CD4-positive, alpha-beta T cell (primary cell): Measurements from ENCODE around the gene MSX1. TPM values are rescaled to one million over a fixed set of nuclear protein-coding genes. Genes with fewer than 3 reads are reported as not detected.

ENCODE experiments used
- ATAC-seq: fragments of 200-7000 bp; cut with Tn5 transposase; one replicate; pipeline ENCODE4 v1.10.0; 2022; ENCODE audit warnings: mild to moderate bottlenecking; ENCODE audit not compliant: poor library complexity
- CTCF ChIA-PET: fragments of 350-600 bp; sonication (Branson Sonifier 250); formaldehyde crosslinking; loops from one replicate; lab custom pipeline; 2021; ENCODE audit warnings: antibody characterized with exemption, inconsistent platforms; lab: Charles Lee
- POLR2A ChIA-PET: fragments of 350-600 bp; sonication (Branson Sonifier 250); formaldehyde crosslinking; loops from one replicate; lab custom pipeline; 2021; ENCODE audit warnings: antibody characterized with exemption, inconsistent platforms; lab: Charles Lee
- DNase-seq, 14 experiments: peaks; one replicate each; pipeline ENCODE4 v3.0.0-alpha.2; 2013 to 2020; ENCODE audit warnings: mixed read lengths in 2 of 14
- H3K27ac ChIP-seq, 2 donors: one replicate each; pipeline versions ENCODE4 v1.5.1 to v1.7.0; 2013; ENCODE audit warnings: low read length in 2 of 2, low read depth in 1 of 2, mild to moderate bottlenecking in 1 of 2
- H3K27me3 ChIP-seq, 2 experiments: 1 replicate in 1 of 2; 2 replicates in 1 of 2; pipeline versions ENCODE4 v1.6.1 to v1.7.0; 2013; ENCODE audit warnings: low read length in 2 of 2, control low read depth in 1 of 2, mild to moderate bottlenecking in 1 of 2, moderate library complexity in 1 of 2; ENCODE audit not compliant: insufficient read depth in 2 of 2, control insufficient read depth in 1 of 2
- H3K36me3 ChIP-seq: one replicate; pipeline ENCODE4 v1.6.1; 2013; ENCODE audit warnings: low read length, control low read depth; ENCODE audit not compliant: insufficient read depth
- H3K4me1 ChIP-seq: one replicate; pipeline ENCODE4 v1.6.1; 2013; ENCODE audit warnings: low read length, control low read depth; ENCODE audit not compliant: insufficient read depth
- H3K4me3 ChIP-seq: one replicate; pipeline ENCODE4 v1.5.1; 2013; ENCODE audit warnings: mild to moderate bottlenecking, low read length, moderate library complexity
- H3K9me3 ChIP-seq, 2 experiments: 1 replicate in 1 of 2; 2 replicates in 1 of 2; pipeline versions ENCODE4 v1.6.1 to v1.7.0; 2013; ENCODE audit warnings: low read length in 2 of 2, mild to moderate bottlenecking in 2 of 2, control low read depth in 1 of 2, moderate library complexity in 1 of 2; ENCODE audit not compliant: control insufficient read depth in 1 of 2, insufficient read depth in 1 of 2
- H3K27ac Mint-ChIP-seq: one replicate; pipeline ENCODE4 v1.8.0; 2020; ENCODE audit warnings: mixed read lengths
- H3K27me3 Mint-ChIP-seq: one replicate; pipeline ENCODE4 v1.8.0; 2021; ENCODE audit warnings: mixed read lengths
- H3K36me3 Mint-ChIP-seq: one replicate; pipeline ENCODE4 v1.8.0; 2021; ENCODE audit warnings: low read depth, mixed read lengths
- H3K4me1 Mint-ChIP-seq: one replicate; pipeline ENCODE4 v1.8.0; 2021; ENCODE audit warnings: low read depth, mixed read lengths
- H3K4me3 Mint-ChIP-seq: one replicate; pipeline ENCODE4 v1.8.0; 2020; ENCODE audit warnings: mild to moderate bottlenecking, mixed read lengths
- H3K9me3 Mint-ChIP-seq: one replicate; pipeline ENCODE4 v1.8.0; 2020; ENCODE audit warnings: mixed read lengths
- CTCF ChIP-seq: fragments of 200-600 bp; IDR thresholded peaks from one replicate; pipeline ENCODE4 v1.8.0; 2022; ENCODE audit warnings: antibody characterized with exemption, mild to moderate bottlenecking
- intact Hi-C, 2 experiments: fragments of 100-400 bp; cut with DNase I in 1 of 2; cut with micrococcal nuclease in 1 of 2; formaldehyde crosslinking; loops; one replicate each; pipeline versions ENCODE4 v1.15.1 to v1.9.0; 2023 to 2025; cut with DNase I, micrococcal nuclease
- total RNA-seq, 174 experiments: library from RNA in 2 of 174; stranded (reverse) in 2 of 174; gene quantifications; one replicate each; pipeline ENCODE4 v1.2.3 and lab custom pipeline; 2021 to 2026

Gene MSX1
- total RNA-seq, 2 experiments from 2014 or later, result not detected

GRCh38 chr4:4823621-4824162 lies 35.8 kb upstream of the MSX1 start:
- H3K27ac ChIP-seq, result no peak overlapping the region
- peaks cover 17% of the 10 kb centered on the region for H3K9me3 Mint-ChIP-seq
- H3K4me3 Mint-ChIP-seq, result no peak overlapping the region
- ATAC-seq, result no peak
- H3K27ac Mint-ChIP-seq, result no peak overlapping the region
- POLR2A ChIA-PET, result no interaction called here
- intact Hi-C loops, result no loop called here
- no peak for TF ChIP-seq CTCF
- no peak for DNase-seq
- CTCF ChIA-PET, result no interaction called here
- no peaks in the 10 kb centered on the region for H3K36me3 ChIP-seq
- peaks cover 0 to 35% of the 10 kb centered on the region in 2 experiments for H3K9me3 ChIP-seq
- H3K4me3 ChIP-seq, result no peak overlapping the region
- H3K27me3 ChIP-seq, result peaks cover 0 to 6% of the 10 kb centered on the region in 2 experiments
- H3K4me1 ChIP-seq, result no peaks in the 10 kb centered on the region
- no peaks in the 10 kb centered on the region for H3K4me1 Mint-ChIP-seq
- H3K27me3 Mint-ChIP-seq, result peaks cover 30% of the 10 kb centered on the region
- no peaks in the 10 kb centered on the region for H3K36me3 Mint-ChIP-seq

- peaks cover 17% of the 10 kb centered on the region for H3K9me3 Mint-ChIP-seq
- Histone ChIP-seq H3K36me3 (no peaks in the 10 kb centered on the region), H3K4me3 (no peak overlapping the region), H3K9me3 (peaks cover 0 to 34% of the 10 kb centered on the region in 2 experiments), H3K27ac (no peak overlapping the region), H3K4me1 (no peaks in the 10 kb centered on the region), H3K27me3 (peaks cover 0 to 6% of the 10 kb centered on the region in 2 experiments)
- H3K27me3 Mint-ChIP-seq, result peaks cover 36% of the 10 kb centered on the region
- TF ChIP-seq CTCF, result no peak
- H3K4me3 Mint-ChIP-seq, result no peak overlapping the region
- intact Hi-C loops, result no loop called here
- H3K36me3 Mint-ChIP-seq, result no peaks in the 10 kb centered on the region
- ChIA-PET CTCF (no interaction called here), POLR2A (no interaction called here)
- no peak for ATAC-seq
- no peak overlapping the region for H3K27ac Mint-ChIP-seq
- no peak for DNase-seq
- H3K4me1 Mint-ChIP-seq, result no peaks in the 10 kb centered on the region
Measured at GRCh38 chr4:4824232-4824631, 35.2 kb upstream of the MSX1 start.

GRCh38 chr4:4825431-4825830 lies 34.0 kb upstream of the MSX1 start:
- peaks cover 17% of the 10 kb centered on the region for H3K9me3 Mint-ChIP-seq
- Histone ChIP-seq H3K27me3 (peaks cover 0 to 10% of the 10 kb centered on the region in 2 experiments), H3K27ac (no peak overlapping the region), H3K4me3 (no peak overlapping the region), H3K9me3 (peaks cover 0 to 31% of the 10 kb centered on the region in 2 experiments), H3K36me3 (no peaks in the 10 kb centered on the region), H3K4me1 (no peaks in the 10 kb centered on the region)
- H3K4me3 Mint-ChIP-seq, result no peak overlapping the region
- no peak for ATAC-seq
- intact Hi-C loops, result no loop called here
- peaks cover 47% of the 10 kb centered on the region for H3K27me3 Mint-ChIP-seq
- ChIA-PET CTCF (no interaction called here), POLR2A (no interaction called here)
- no peak for TF ChIP-seq CTCF
- no peak overlapping the region for H3K27ac Mint-ChIP-seq
- no peaks in the 10 kb centered on the region for H3K36me3 Mint-ChIP-seq
- H3K4me1 Mint-ChIP-seq, result no peaks in the 10 kb centered on the region
- no peak for DNase-seq
